H1 (cell line): ENCODE measurements around the gene B9D2. TPM values are rescaled to one million over a fixed set of nuclear protein-coding genes. Genes with fewer than 3 reads are reported as not detected.

Source experiments
- CTCF ChIA-PET: fragments of 300-600 bp; sonication (Branson Sonifier 250); formaldehyde crosslinking; loops from one replicate; lab custom pipeline; 2021; ENCODE audit not compliant: partially characterized antibody; lab: Charles Lee
- POLR2A ChIA-PET: fragments of 300-600 bp; sonication (Branson Sonifier 250); formaldehyde crosslinking; loops from one replicate; lab custom pipeline; 2021; ENCODE audit warnings: inconsistent platforms; ENCODE audit not compliant: partially characterized antibody; lab: Charles Lee
- DNase-seq, 2 experiments: peaks; one replicate each; pipeline versions ENCODE4 v3.0.0 to v3.0.0-alpha.2; 2010 to 2022; ENCODE audit warnings: low spot score in 2 of 2, low read depth in 1 of 2, mixed read lengths in 1 of 2
- FAIRE-seq: peaks from 2 replicates; lab custom pipeline; 2011; peaks lifted over from hg19 to GRCh38; lab: Jason Lieb, UNC
- H2AFZ ChIP-seq: 2 replicates; pipeline ENCODE4 v1.8.1; 2012; ENCODE audit warnings: low read length, inconsistent platforms
- H2AK5ac ChIP-seq: 2 replicates; pipeline ENCODE4 v1.6.1; 2013; ENCODE audit warnings: low read depth, low read length
- H2BK120ac ChIP-seq: replicated peaks from 2 replicates; pipeline ENCODE3; 2013; ENCODE audit warnings: low read depth, low read length, inconsistent platforms
- H2BK12ac ChIP-seq: 2 replicates; pipeline ENCODE4 v1.6.1; 2013; ENCODE audit warnings: low read depth, low read length
- H2BK15ac ChIP-seq: 2 replicates; pipeline ENCODE4 v1.6.1; 2013; ENCODE audit warnings: low read length
- H2BK20ac ChIP-seq: 2 replicates; pipeline ENCODE4 v1.6.1; 2013; ENCODE audit warnings: low read length
- H2BK5ac ChIP-seq: 2 replicates; pipeline ENCODE4 v1.6.1; 2013; ENCODE audit warnings: low read depth, low read length
- H3K14ac ChIP-seq: 2 replicates; pipeline ENCODE4 v1.6.1; 2013; ENCODE audit warnings: inconsistent platforms; ENCODE audit not compliant: insufficient read length
- H3K18ac ChIP-seq: 2 replicates; pipeline ENCODE4 v1.6.1; 2013; ENCODE audit warnings: low read length; ENCODE audit errors: extremely low read depth
- H3K23ac ChIP-seq: 2 replicates; pipeline ENCODE4 v1.6.1; 2013; ENCODE audit warnings: inconsistent platforms; ENCODE audit not compliant: insufficient read length
- H3K23me2 ChIP-seq: 2 replicates; pipeline ENCODE4 v1.6.1; 2013; ENCODE audit warnings: low read depth, low read length
- H3K27ac ChIP-seq: 2 replicates; pipeline ENCODE4 v1.6.1; 2011; ENCODE audit warnings: low read depth, low read length, inconsistent platforms
- H3K27me3 ChIP-seq, 4 experiments: replicated peaks in 1 of 4; 1 replicate in 1 of 4; 2 replicates in 3 of 4; pipeline versions ENCODE4 v1.6.1 to v1.8.1; 2011 to 2013; ENCODE audit warnings: low read length in 3 of 4, mild to moderate bottlenecking in 3 of 4, inconsistent platforms in 2 of 4, mixed read lengths in 2 of 4, moderate library complexity in 1 of 4; ENCODE audit not compliant: control insufficient read depth in 3 of 4, insufficient read depth in 3 of 4; ENCODE audit errors: extremely low read depth in 1 of 4
- H3K36me3 ChIP-seq, 4 experiments: 2 replicates each; pipeline versions ENCODE4 v1.6.1 to v1.8.1; 2011 to 2013; ENCODE audit warnings: mild to moderate bottlenecking in 4 of 4, low read length in 3 of 4, moderate library complexity in 2 of 4, control low read depth in 1 of 4, inconsistent platforms in 1 of 4; ENCODE audit not compliant: insufficient read depth in 4 of 4, control insufficient read depth in 2 of 4
- H3K4ac ChIP-seq: replicated peaks from 2 replicates; pipeline ENCODE3; 2013; ENCODE audit warnings: low read length, low read depth, mixed read lengths, inconsistent platforms; ENCODE audit not compliant: insufficient read length
- H3K4me1 ChIP-seq, 4 experiments: replicated peaks in 1 of 4; 1 replicate in 1 of 4; 2 replicates in 3 of 4; pipeline versions ENCODE4 v1.6.1 to v1.8.1; 2011 to 2013; ENCODE audit warnings: low read length in 3 of 4, inconsistent platforms in 2 of 4, mixed read lengths in 1 of 4; ENCODE audit not compliant: insufficient read depth in 4 of 4, control insufficient read depth in 3 of 4
- H3K4me2 ChIP-seq, 2 experiments: 2 replicates each; pipeline versions ENCODE4 v1.6.1 to v1.8.1; 2011 to 2013; ENCODE audit warnings: low read depth in 2 of 2, low read length in 2 of 2, control low read depth in 1 of 2, inconsistent platforms in 1 of 2, mild to moderate bottlenecking in 1 of 2; ENCODE audit not compliant: insufficient read depth in 1 of 2
- H3K4me3 ChIP-seq, 4 experiments: fragments of 200-600, 300-600 bp in 1 of 4; sonication (generic), shearing (Covaris generic), sonication (Bioruptor Twin) in 1 of 4; 2 replicates each; pipeline versions ENCODE4 v1.5.1 to v1.8.1; 2011 to 2016; ENCODE audit warnings: low read length in 4 of 4, low read depth in 3 of 4, control low read depth in 2 of 4, inconsistent platforms in 2 of 4, mild to moderate bottlenecking in 2 of 4, mixed read lengths in 1 of 4, moderate library complexity in 1 of 4; ENCODE audit not compliant: insufficient read depth in 2 of 4; ENCODE audit errors: extremely low read depth in 1 of 4
- H3K56ac ChIP-seq: replicated peaks from 2 replicates; pipeline ENCODE3; 2013; ENCODE audit warnings: low read depth, mild to moderate bottlenecking, mixed read lengths, low read length, inconsistent platforms; ENCODE audit not compliant: insufficient read length
- H3K79me1 ChIP-seq: 2 replicates; pipeline ENCODE4 v1.6.1; 2013; ENCODE audit warnings: low read depth, low read length, control low read depth
- H3K79me2 ChIP-seq, 2 experiments: 2 replicates each; pipeline versions ENCODE4 v1.6.1 to v1.8.1; 2012 to 2013; ENCODE audit warnings: low read length in 2 of 2, mild to moderate bottlenecking in 2 of 2, inconsistent platforms in 1 of 2; ENCODE audit not compliant: insufficient read depth in 2 of 2, control insufficient read depth in 1 of 2
- H3K9ac ChIP-seq, 4 experiments: replicated peaks in 1 of 4; 1 replicate in 1 of 4; 2 replicates in 3 of 4; pipeline versions ENCODE4 v1.6.1 to v1.8.1; 2011 to 2013; ENCODE audit warnings: low read depth in 3 of 4, low read length in 3 of 4, control low read depth in 2 of 4, mild to moderate bottlenecking in 2 of 4, moderate library complexity in 2 of 4, inconsistent platforms in 1 of 4; ENCODE audit errors: extremely low read depth in 1 of 4
- H3K9me3 ChIP-seq, 2 experiments: 2 replicates each; pipeline versions ENCODE4 v1.6.1 to v1.8.1; 2012 to 2013; ENCODE audit warnings: mild to moderate bottlenecking in 2 of 2, moderate library complexity in 2 of 2, control low read depth in 1 of 2, inconsistent platforms in 1 of 2, low read depth in 1 of 2, low read length in 1 of 2, mixed read lengths in 1 of 2; ENCODE audit not compliant: insufficient read depth in 2 of 2
- H4K20me1 ChIP-seq, 2 experiments: replicated peaks in 1 of 2; 2 replicates each; pipeline versions ENCODE3 to v1.8.1; 2011 to 2013; ENCODE audit warnings: inconsistent platforms in 2 of 2, low read length in 2 of 2, mild to moderate bottlenecking in 1 of 2; ENCODE audit not compliant: insufficient read depth in 2 of 2, control insufficient read depth in 1 of 2
- H4K5ac ChIP-seq: 2 replicates; pipeline ENCODE4 v1.6.1; 2013; ENCODE audit warnings: low read length, low read depth, mixed read lengths, inconsistent platforms; ENCODE audit not compliant: insufficient read length
- H4K8ac ChIP-seq: 2 replicates; pipeline ENCODE4 v1.8.0; 2013; ENCODE audit warnings: mild to moderate bottlenecking, moderate library complexity, low read length, inconsistent platforms; ENCODE audit not compliant: insufficient read depth; ENCODE audit errors: extremely low read depth
- H4K91ac ChIP-seq: replicated peaks from 2 replicates; pipeline ENCODE3; 2013; ENCODE audit warnings: low read length, mixed read lengths, inconsistent platforms; ENCODE audit not compliant: insufficient read length
- ASH2L ChIP-seq: fragments of 200-600, 300-600 bp; sonication (generic); IDR thresholded peaks from one replicate; pipeline ENCODE4 v1.7.1; 2017; ENCODE audit warnings: low read length
- CREB1 ChIP-seq: IDR thresholded peaks from 2 replicates; pipeline ENCODE4 v1.6.1; 2012; ENCODE audit warnings: inconsistent platforms
- EP300 ChIP-seq, 2 experiments: IDR thresholded peaks; 1 replicate in 1 of 2; 2 replicates in 1 of 2; pipeline ENCODE4 v1.6.1; 2011 to 2012; ENCODE audit warnings: low read depth in 2 of 2, low read length in 2 of 2, mild to moderate bottlenecking in 2 of 2, borderline replicate concordance in 1 of 2, inconsistent platforms in 1 of 2, moderate library complexity in 1 of 2
- JUN ChIP-seq: IDR thresholded peaks from 2 replicates; pipeline ENCODE4 v1.6.1; 2011; ENCODE audit warnings: low read depth, mild to moderate bottlenecking, improper control_type of control experiment, low read length
- KDM4A ChIP-seq: IDR thresholded peaks from one replicate; pipeline ENCODE4 v1.7.1; 2012; ENCODE audit warnings: low read depth, mild to moderate bottlenecking, moderate library complexity, low read length, inconsistent platforms; ENCODE audit not compliant: severe bottlenecking
- MAFK ChIP-seq: IDR thresholded peaks from 2 replicates; pipeline ENCODE4 v1.6.1; 2012; ENCODE audit warnings: low read depth, mild to moderate bottlenecking, improper control_type of control experiment, low read length
- NANOG ChIP-seq: IDR thresholded peaks from 2 replicates; pipeline ENCODE4 v1.6.1; 2011; ENCODE audit warnings: low read length, low read depth, mild to moderate bottlenecking, inconsistent platforms; ENCODE audit not compliant: insufficient read depth, poor library complexity, severe bottlenecking
- NRF1 ChIP-seq: IDR thresholded peaks from 2 replicates; pipeline ENCODE4 v1.6.1; 2011; ENCODE audit warnings: mild to moderate bottlenecking, low read depth, low read length, improper control_type of control experiment
- RFX5 ChIP-seq: IDR thresholded peaks from 2 replicates; pipeline ENCODE4 v1.6.1; 2011; ENCODE audit warnings: low read depth, low read length, improper control_type of control experiment, borderline replicate concordance
- RNF2 ChIP-seq: fragments of 200-900, 300-1000 bp; sonication (generic); IDR thresholded peaks from 2 replicates; pipeline ENCODE4 v1.7.1; 2016; ENCODE audit warnings: borderline replicate concordance, low read depth, mild to moderate bottlenecking, antibody characterized with exemption, low read length; ENCODE audit not compliant: poor library complexity, severe bottlenecking; ENCODE audit errors: missing control alignments
- SP1 ChIP-seq: IDR thresholded peaks from 2 replicates; pipeline ENCODE4 v1.6.1; 2011; ENCODE audit warnings: low read depth, low read length
- SRF ChIP-seq: IDR thresholded peaks from 2 replicates; pipeline ENCODE4 v1.6.1; 2011; ENCODE audit warnings: mild to moderate bottlenecking, low read depth, low read length, moderate library complexity
- TCF12 ChIP-seq: IDR thresholded peaks from 2 replicates; pipeline ENCODE4 v1.6.1; 2011; ENCODE audit warnings: low read depth, mild to moderate bottlenecking, low read length
- YY1 ChIP-seq: IDR thresholded peaks from 2 replicates; pipeline ENCODE4 v1.6.1; 2011; ENCODE audit warnings: low read depth, mild to moderate bottlenecking, low read length
- WGBS, 2 experiments: shearing (Covaris generic) in 1 of 2; methylation state at CpG; one replicate each; pipeline versions ENCODE4 v1.1.6 to v1.1.7; 2013 to 2015; ENCODE audit warnings: low lambda C conversion rate in 2 of 2, mixed read lengths in 2 of 2, inconsistent platforms in 1 of 2, low coverage in 1 of 2, missing lambda C conversion rate in 1 of 2; ENCODE audit not compliant: insufficient replicate concordance in 2 of 2, insufficient coverage in 1 of 2, insufficient read length in 1 of 2; ENCODE audit errors: extremely low coverage in 1 of 2, missing lambda C conversion rate in 1 of 2; 5-methylcytosine and 5-hydroxymethylcytosine counted together
- polyA plus RNA-seq, 7 experiments: library from polyadenylated mRNA; depleted of rRNA in 3 of 7; stranded (reverse) in 5 of 7; unstranded in 2 of 7; fragments of >200 nt in 5 of 7; fragments of 200-250 nt in 2 of 7; gene quantifications; 1 replicate in 5 of 7; 2 replicates in 1 of 7; 4 replicates in 1 of 7; pipeline versions ENCODE4 v1.2.1 to v1.2.3, GENCODE V29; 2011 to 2013; ENCODE audit warnings: missing spikeins in 2 of 7, mixed read lengths in 2 of 7
- total RNA-seq: library from RNA; stranded (reverse); fragmentation: NEBNext Ultra II Directional; extraction: Animal tissue kit (Norgen Biotek cat#: 25700); gene quantifications from 2 replicates; pipeline ENCODE4 v1.2.1, GENCODE V29; 2021

B9D2 gene
- total and polyA plus RNA-seq, 2 of the 8 experiments (the other 6 are each of a cell fraction or from before 2014, with no cell fraction given): 4.9 to 6.3 TPM

DNA sequence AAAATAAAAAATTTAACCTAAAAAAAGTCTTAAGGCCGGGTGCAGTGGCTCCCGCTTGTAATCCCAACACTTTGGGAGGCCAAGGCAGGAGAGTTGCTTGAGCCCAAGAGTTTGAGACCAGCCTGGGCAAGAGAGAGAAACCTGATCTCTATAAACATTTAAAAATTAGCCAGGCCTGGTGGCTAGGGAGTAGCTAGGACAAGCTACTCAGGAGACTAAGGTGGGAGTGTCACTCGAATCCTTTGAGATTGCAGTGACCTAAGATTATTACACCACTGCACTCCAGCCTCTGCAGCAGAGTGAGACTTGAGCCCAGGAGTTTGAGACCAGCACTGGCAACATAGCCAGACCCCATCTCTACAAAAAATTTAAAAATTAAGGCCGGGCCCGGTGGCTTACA, 52.9 kb downstream of the B9D2 start:
- H2BK12ac ChIP-seq: no peak overlapping the region
- peaks cover 0 to 5% of the 10 kb centered on the region in 2 experiments for H4K20me1 ChIP-seq
- no peak overlapping the region for H2AFZ ChIP-seq
- 86% methylated on average over 5 of the region's 5 CpGs; no CpG with 5 or more reads in 1 of the 2 experiments for WGBS, 2 experiments
- CTCF ChIA-PET: interaction anchor here (2.1 kb wide), 1 partner anchor 11 kb away, joined by 15 read pairs; no protein-coding TSS in a partner anchor
- FAIRE-seq (no peak), DNase-seq (no peak)
- H4K5ac ChIP-seq: no peak overlapping the region
- H3K9ac ChIP-seq: peak overlapping the region in 1 of 4 experiments; percentile 93; a peak in 1 of 7 replicates
- peaks cover 7% of the 10 kb centered on the region; the same call in 1 of the 2 replicates for H3K79me1 ChIP-seq
- no peak overlapping the region for H3K56ac ChIP-seq
- no peak overlapping the region for H2BK20ac ChIP-seq
- no peak overlapping the region for H2BK15ac ChIP-seq
- H3K23me2 ChIP-seq: peaks cover 7% of the 10 kb centered on the region
- no peak overlapping the region for H3K18ac ChIP-seq
- H4K8ac ChIP-seq: no peak overlapping the region
- H3K9me3 ChIP-seq: no peaks in the 10 kb centered on the region
- H3K14ac ChIP-seq: no peak overlapping the region
- H3K23ac ChIP-seq: no peak overlapping the region
- no peak overlapping the region for H2AK5ac ChIP-seq
- peaks cover 0 to 10% (median under 1%) of the 10 kb centered on the region in 4 experiments; a peak in 3 of 7 replicates for H3K4me1 ChIP-seq
- POLR2A ChIA-PET: interaction anchor here (0.9 to 22.6 kb wide), 9 partner anchors 11 to 118 kb away, joined by 3 to 579 read pairs (median 3); partner anchors contain the start of genes AXL, CYP2S1 and HNRNPUL1
- H3K27ac ChIP-seq: no peak overlapping the region
- H3K4me3 ChIP-seq: peak overlapping the region; percentile 62 to 91 (median 77); a peak in 7 of 8 replicates
- H2BK5ac ChIP-seq: no peak overlapping the region
- H3K36me3 ChIP-seq: peaks cover 7 to 21% (median 10%) of the 10 kb centered on the region in 4 experiments; a peak in 6 of 8 replicates
- no peak overlapping the region for H3K4ac ChIP-seq
- H3K27me3 ChIP-seq: no peaks in the 10 kb centered on the region
- H4K91ac ChIP-seq: no peak overlapping the region
- H3K79me2 ChIP-seq: peaks cover 0 to 8% of the 10 kb centered on the region in 2 experiments; a peak in 2 of 4 replicates
- peak overlapping the region; percentile 80 to 83 for H3K4me2 ChIP-seq
- H2BK120ac ChIP-seq: no peak overlapping the region
- TF ChIP-seq SP1 (no peak), NRF1 (no peak), EP300 (IDR thresholded peaks at IDR 0.05; ENCODE audit: borderline replicate concordance in 1 of 2, low read depth in 2 of 2, low read length in 2 of 2) (no peak), SRF (no peak), RFX5 (no peak), CREB1 (no peak), MAFK (no peak), ASH2L (no peak), TCF12 (no peak), RNF2 (no peak), NANOG (no peak), YY1 (no peak), JUN (no peak), KDM4A (no peak)
